Loucy (cell line): ENCODE measurements around the gene FAM185A.
A peak's percentile ranks its signal among the peaks of the same experiment; 100 is the strongest.
"Not testable (repeated sequence)": the region's sequence is repeated elsewhere in the genome, so short reads cannot be mapped to it uniquely, and the experiment has no call there.

Experiments
- CTCF ChIP-seq: fragments of 200-600 bp; sonication (generic); conservative IDR thresholded peaks from 2 replicates; pipeline ENCODE4 v1.5.1; 2014; ENCODE audit warnings: mild to moderate bottlenecking, antibody characterized with exemption, low read length
- EZH2phosphoT487 ChIP-seq: fragments of 200-600 bp; IDR thresholded peaks from 2 replicates; pipeline ENCODE4 v1.6.1; 2018; ENCODE audit warnings: antibody characterized with exemption, mild to moderate bottlenecking, moderate library complexity, borderline replicate concordance

GRCh38 chr7:102758227-102758626 lies 9.4 kb downstream of the FAM185A start:
- peak; percentile 34 for TF ChIP-seq CTCF
- TF ChIP-seq EZH2phosphoT487, result not testable (repeated sequence)
